GM19193 (cell line): ENCODE results near the gene PLEKHN1.

Source experiments
- POLR2A ChIP-seq: IDR thresholded peaks from 4 replicates; pipeline ENCODE4 v1.6.1; 2011; ENCODE audit not compliant: insufficient read depth, insufficient read length; ENCODE audit errors: extremely low read depth

The PLEKHN1 gene

DNA sequence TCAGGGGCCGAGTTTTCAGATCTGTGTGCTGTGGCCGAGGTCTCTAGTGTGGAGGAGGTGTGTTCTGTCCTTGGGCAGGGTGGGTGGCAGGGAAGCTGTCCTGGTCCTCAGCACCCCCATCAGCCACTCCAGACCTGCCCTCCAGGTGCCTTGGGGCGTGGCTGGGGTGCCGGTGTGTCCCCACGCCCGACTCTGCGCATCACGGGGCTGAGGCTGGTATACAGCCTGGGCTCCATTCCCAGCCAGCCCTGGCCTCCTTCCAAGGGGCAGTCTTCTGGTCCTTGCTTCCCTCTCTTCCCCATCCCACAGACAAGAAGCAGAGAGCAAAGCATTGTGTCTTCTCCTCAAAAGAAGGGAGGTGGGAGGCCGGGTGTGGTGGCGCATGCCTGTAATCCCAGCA, 38.5 kb upstream of the PLEKHN1 start:
- no peak for TF ChIP-seq POLR2A

DNA sequence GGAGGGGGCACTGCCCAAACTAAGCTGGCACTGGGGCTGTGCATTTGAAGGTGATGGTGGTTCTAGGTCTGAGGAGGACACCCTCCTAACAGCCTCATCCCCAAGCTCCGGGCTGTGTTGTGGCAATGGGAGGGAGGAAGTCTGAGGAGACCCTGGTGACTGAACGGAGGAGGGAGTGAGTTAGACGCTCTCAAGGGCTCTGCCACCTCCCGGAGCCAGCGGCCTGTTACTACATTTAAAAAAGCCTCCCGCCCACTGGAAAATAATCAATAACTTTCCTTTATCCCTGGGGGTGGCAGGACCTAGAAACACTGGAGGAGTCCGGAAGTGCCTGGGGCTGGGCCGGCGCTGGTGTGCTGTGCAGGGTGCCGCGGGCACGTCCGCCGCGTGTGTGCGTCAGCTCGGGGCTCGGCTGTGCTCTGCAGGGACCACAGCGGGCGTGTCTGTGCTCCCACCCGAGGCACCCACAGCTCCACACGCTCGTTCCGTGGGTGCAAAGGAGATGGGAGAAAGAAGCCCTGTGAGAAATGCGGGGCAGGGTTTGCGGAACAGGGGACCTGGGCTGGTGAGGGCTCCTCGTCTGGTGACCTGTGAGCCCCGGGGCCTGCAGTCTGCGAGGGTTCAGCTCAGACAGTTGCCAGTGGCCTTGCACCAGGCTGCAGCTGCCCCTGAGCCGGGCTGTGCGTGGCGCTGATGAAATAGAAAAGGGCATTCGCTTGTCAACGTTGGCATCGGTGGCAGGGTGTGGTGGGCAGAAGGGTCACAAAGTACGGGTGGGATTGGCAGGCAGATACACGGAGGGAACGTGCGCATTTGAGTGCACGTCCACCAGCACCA, 37.2 kb upstream of the PLEKHN1 start:
- no peak for TF ChIP-seq POLR2A

DNA sequence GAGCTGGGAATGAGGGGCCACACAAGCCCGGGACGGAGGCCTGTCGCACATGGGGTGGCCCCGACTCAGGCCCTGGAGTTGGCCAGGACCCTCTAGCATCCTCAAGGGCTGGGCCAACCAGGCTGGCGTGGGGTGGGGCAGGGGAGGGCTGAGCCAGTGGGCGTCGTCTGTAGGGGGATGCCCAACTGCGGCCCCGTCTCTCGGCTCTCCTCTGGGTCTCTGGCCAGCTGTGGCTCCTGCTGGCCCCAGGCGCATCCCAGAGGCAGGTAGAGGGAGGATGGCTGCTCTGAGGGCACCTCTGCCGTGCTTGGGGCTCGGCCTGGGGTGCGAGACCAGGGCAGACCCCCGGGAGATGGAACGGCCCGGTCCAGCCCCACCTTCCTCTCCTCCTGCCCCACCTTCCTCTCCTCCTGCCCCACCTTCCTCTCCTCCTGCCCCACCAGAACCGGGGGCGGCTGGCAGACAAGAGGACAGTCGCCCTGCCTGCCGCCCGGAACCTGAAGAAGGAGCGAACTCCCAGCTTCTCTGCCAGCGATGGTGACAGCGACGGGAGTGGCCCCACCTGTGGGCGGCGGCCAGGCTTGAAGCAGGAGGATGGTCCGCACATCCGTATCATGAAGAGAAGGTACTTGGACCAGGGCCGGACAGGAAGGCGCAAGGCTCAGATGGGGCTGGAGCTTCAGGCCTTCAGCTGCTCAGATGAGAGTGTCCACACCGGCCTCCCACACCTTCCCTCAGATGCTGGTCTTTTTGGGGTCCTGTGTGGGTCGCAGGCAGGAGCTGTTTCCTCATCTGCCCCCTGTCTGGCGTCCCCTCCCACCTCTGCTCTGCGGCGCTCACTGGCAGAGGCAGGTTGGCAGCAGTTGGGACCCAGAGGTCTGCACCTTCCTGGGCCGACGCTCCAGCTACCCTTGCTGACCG, 36.3 kb upstream of the PLEKHN1 start:
- TF ChIP-seq POLR2A, result no peak

DNA sequence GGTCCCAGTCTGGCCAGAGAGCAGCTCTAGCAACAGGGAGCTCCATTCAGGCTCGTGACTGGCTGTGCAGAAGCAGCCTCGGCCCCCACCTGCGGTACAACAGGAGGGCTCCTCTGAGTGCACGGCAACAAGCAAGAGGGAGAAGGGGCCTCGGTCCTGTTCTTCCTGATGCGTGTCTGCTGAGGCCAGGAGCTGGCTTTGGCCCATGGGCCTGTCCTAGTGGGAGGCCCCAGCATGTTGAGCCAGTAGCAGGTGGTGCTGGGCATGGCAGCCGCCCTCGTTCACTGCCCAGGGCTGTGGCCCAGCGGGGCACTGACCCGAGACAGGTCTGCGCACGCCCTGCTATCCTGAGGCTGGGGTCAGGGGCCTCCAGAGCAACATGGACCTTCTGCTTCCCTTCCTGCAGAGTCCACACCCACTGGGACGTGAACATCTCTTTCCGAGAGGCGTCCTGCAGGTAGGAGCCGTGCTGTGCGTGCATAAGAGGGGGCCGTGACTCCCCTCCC, 35.6 kb upstream of the PLEKHN1 start:
- no peak for TF ChIP-seq POLR2A

DNA sequence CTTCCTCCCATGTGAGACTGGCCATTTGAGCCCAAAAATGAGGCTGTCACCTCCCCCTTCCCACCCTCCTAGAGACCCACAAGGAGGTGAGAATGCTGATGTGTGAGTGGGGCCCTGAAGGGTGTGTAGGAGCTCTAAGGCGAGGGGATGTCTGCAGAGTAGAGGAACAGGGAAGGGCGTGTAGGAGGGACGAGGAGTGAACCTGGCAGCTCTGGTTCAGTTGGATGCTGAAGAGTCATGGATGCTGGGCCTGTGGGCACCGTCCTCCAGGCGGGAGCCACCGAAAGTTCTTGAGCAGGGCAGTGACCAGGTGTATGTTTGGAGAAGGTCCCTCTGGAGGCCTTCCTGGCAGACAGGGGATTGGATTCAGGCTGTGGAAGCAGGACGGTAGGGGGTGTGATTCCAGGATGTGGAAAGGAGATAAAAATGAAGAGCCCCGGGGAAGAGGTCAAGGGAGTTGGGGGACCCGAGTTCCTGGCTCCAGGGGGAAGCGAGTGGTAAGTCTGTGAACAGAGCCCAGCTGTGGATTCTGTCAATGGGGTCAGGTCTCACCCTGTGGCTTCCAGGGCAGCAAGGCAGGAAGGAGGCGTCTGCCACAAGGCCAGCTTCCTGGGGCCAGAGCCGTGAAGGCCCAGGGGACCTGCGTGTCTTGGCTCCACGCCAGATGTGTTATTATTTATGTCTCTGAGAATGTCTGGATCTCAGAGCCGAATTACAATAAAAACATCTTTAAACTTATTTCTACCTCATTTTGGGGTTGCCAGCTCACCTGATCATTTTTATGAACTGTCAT, 34.7 kb upstream of the PLEKHN1 start:
- no peak for TF ChIP-seq POLR2A

DNA sequence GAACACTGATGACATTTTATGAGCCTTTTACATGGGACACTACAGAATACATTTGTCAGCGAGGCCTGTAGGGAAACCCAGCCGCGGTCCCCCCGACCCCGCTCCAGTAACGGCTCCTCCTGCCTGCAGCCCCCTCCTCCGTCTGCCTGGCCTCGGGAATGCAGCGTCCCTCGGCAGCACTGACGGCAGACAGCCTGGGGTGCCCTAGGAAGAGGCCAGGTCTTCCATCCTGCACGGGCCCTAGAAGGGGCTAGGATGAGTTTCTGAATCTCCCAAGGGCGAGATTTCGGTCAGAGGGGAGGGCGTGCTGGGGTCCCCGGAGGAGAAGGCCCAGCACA, 34.1 kb upstream of the PLEKHN1 start:
- TF ChIP-seq POLR2A, result no peak

DNA sequence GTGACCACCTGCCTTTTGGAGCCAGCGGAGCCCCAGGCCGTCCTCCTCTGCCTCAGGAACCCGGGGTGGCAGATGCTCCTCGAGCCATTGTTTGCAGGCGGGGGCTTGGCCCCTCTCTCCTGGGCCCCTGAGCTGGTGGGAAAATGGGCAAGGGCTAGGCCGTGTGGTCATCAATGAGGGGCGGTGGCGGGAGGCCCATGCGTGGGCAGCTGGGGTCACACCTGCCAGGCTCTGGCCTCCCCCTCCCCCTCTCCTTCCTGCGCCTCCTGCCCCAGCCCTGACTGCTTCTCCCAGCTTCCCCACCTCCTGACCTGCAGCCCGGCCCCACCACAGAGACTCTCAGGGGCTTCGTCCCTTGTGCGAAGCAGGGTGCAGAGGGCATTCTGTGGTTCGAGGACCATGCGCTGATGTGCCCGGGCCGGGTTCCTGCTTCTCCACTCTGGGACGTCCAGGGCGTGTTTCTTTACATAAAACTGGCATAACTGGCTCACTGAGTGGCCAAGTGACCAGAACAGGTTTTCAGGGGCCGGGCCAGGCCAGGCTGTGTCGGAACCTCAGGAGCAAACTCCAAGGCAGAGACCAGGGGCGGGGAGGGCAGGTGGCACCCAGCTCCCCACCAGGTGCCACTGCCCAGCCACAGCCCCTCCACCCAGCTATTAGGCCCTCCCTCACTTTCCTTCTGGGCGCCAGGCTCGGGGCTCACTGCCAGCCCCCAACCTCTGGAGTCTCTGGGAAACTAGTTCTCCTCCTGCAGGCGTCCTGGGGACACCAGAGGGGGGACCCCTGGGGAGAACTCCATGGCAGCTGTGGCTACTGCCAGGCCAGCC, 33.3 kb upstream of the PLEKHN1 start:
- TF ChIP-seq POLR2A, result no peak

DNA sequence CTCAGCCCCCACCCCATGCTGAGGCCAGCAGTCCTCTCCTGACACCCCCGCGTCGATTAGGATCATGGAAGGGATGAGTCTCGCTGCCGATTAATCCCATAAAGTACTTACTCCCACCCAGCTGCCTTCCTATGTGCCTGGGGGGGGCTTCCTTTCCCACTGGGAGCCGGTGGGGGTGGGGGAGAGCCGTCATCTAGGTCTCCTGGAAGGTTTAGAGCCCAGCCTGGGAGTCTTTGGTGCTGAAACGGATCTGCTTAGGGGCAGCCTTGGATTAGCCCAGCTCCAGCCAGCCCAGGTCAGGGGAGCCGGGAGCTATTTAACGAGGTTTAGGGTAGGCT, 32.7 kb upstream of the PLEKHN1 start:
- TF ChIP-seq POLR2A, result no peak

DNA sequence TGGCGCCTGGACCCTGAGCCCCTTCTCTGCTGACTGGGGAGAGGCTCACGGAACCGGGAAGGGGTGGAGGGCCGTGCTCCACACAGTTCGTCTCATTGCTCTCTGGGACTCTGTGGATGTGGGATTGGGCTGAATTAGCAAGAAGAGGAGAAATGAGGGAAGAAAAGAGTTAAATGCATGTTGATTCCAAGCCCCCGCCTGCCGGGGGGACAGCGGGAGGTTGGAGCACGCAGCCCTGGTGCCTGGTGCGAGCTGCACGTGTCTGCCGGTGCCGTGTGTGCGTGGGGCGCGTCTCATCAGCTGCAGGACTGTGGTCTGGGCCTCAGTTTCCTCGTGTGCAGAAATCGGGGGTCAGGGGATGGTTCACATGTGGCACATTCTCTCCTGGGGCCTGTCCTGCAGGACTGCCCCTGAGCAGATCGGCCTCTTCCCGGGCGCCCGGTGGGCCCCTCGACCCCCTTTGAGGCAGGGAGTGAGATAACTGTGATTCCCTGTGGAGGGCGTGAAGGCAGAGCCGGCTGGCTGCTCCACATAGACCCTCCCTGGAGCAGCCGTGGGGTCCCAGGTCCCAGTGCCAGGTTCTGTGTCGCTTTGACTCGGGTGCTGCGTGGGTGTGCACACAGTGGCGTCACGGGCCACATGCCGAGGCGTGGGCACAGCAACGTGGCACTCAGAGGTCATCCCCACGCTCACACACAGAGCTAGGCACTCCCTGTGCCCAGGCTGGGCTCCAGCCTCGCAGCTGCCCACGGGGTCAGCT, 31.1 kb upstream of the PLEKHN1 start:
- TF ChIP-seq POLR2A, result no peak

DNA sequence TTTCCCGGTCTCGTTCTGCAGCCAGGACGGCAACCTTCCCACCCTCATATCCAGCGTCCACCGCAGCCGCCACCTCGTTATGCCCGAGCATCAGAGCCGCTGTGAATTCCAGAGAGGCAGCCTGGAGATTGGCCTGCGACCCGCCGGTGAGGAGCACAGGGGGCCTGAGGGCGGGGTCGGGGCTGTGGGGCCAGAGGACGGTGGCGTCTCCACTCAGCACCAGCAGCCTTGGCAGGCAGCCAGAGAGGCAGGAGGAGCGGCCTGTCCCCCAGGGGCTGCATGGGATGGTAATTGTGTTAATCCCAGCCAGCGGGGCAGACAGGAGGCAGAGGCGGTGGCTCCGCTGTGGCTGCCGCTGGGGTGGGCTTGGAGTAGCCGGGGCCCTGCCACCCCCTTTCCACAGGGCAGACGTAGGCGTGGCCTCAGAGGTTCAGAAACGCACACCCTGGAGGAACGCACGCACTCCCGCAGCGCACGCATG, 30.5 kb upstream of the PLEKHN1 start:
- TF ChIP-seq POLR2A, result no peak

DNA sequence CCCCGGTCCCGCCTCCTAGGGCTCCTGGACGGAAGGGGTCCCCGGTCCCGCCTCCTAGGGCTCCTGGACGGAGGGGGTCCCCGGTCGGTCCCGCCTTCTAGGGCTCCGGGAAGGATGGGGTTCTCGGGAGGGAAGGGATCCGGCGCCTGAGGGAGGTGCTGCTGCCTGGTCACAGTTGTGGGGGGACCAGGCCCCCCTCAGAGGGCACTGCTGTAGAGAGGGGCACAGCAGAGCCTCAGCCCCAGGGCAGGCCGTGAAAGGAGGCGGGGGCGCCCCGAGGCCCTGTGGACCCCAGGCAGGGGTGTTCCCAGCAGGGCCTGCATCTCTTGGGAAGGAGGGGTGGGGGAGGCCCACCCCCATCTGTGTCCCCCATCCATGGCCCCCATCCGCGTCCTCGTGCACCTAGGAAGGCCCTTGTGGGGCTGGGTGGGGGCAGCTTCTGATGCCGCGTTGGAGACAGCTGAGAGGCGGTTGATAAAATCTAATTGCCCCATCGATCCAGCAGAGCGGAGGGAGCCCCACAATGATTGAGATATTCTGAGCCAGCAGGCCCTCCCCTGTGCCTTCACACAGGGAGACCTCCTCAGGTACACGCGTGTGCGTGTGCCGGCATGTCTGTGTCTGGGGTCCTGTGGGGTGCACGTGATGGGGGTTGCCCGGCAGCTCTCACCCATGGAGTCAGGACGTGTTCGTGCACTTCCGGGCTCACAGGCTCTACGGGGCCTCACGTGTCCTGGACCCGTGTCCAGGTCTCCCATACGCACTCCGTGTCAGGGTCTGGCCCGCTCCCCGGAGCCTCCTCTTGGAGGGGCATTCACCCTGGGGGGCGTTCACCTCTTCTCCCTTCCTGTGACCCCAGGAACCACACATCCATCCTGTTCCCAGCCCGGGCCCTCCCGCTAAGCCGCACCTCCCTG, 29.7 kb upstream of the PLEKHN1 start:
- no peak for TF ChIP-seq POLR2A

DNA sequence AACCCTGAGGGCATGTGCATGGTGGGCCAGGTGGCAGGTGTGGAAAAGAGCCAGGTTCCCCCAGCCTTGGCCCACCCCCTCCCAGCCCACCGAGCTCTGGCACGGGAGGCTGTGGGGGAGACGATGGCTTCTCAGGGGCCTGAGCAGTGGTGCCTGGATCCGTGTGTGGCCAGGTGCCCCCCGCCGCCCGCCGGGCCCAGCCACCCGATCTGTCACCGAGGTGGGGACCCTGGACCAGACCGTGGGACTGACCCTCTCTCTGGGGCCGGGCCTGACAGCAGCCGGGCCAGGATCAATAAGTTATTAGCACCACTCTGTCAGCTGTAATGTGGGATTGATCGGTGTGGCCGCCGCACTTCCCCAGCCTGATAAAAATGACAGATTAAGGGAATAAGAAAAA, 28.8 kb upstream of the PLEKHN1 start:
- TF ChIP-seq POLR2A, result no peak

DNA sequence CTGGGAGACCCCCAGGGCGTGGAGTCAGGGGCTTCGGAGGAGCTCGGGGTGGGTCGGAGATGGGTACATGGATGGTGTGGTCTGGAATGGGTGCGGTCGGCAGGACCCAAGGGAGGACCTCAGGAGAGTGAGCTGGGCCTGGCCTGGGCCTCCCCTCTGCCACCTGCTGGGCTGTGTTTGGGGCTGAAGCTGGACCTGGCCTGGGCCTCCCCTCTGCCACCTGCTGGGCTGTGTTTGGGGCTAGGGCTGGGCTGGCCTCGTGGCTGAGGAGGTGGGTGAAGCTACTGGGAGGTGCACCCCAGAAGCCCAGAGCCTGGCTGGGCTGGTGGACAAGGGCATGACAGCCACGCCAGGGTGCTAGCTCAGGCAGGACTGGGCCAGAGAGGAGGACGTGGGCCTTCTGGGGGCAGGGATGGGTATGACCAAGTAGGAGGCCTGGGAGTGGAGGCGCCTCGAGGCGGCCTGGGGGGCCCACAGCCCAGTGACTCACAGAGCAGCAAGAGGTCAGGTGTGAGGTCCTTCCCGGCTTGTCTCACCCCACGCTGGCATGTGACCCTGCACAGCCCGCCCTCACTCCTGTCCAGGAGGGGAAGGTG, 28.1 kb upstream of the PLEKHN1 start:
- no peak for TF ChIP-seq POLR2A
